ENCODE measurements around the gene INO80C. TPM values are rescaled to one million over a fixed set of nuclear protein-coding genes. Genes with fewer than 3 reads are reported as not detected.

Gene INO80C
- total RNA-seq, 1 experiment from 2014 or later: 42.3 TPM

DNA sequence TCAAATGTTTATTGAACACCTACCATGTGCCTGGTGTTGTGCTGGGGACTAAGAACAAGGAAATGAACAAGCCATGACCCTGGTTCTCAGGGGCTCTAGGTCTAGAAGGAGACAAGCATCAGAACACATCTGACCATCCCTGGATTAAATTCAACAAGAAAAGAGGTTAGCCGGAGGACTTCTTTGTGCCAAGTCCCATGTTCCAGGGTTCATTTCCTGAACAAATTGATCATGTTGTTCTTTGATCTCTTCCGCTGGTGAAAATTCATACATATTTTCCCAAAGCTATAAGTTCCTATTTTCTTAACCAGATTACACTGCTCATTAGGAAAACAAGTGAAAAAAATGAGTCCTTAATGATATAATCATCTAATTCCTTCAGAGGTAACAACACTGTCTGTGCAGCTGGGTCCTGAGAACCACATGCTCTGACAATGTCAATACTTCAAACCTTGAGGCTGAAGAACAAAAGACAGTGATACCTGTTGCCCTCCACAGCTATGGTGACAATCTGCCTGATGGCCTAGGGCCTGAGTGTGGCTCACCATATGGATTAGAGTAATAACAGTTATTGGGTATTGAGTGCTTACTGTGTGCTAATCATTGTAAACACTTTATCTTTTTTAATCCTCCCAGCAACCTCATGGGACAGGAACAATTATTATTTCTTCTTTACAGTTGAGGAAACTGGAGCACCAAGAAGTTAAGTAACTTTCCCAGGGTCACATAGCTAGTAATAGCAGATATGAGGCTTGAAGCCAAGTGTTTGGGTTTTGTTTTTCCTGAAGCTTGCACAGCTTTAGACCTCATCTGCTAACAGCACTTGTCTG is 24.6 kb upstream of the INO80C start:
- ATAC-seq (no peak), DNase-seq (ENCODE audit: low spot score) (no peak)
- Mint-ChIP-seq H3K4me1 (peaks cover 31% of the 10 kb centered on the region), H3K9me3 (no peaks in the 10 kb centered on the region), H3K36me3 (no peaks in the 10 kb centered on the region), H3K4me3 (no peak overlapping the region), H3K27me3 (ENCODE audit: low read depth) (no peaks in the 10 kb centered on the region; the same call in 1 of the 2 replicates), H3K27ac (no peak overlapping the region)
- TF ChIP-seq CBFB (CRISPR knock-in tag; IDR thresholded peaks at IDR 0.05; ENCODE audit: low read depth) (no peak), ZNF232 (CRISPR knock-in tag; IDR thresholded peaks at IDR 0.05) (no peak), ZSCAN18 (CRISPR knock-in tag; IDR thresholded peaks at IDR 0.05) (no peak), TCF7 (CRISPR knock-in tag; IDR thresholded peaks at IDR 0.05; ENCODE audit: low read depth) (no peak), CREB1 (CRISPR knock-in tag; IDR thresholded peaks at IDR 0.05) (no peak), SMAD3 (CRISPR knock-in tag; IDR thresholded peaks at IDR 0.05; ENCODE audit: borderline replicate concordance) (no peak), MXD4 (CRISPR knock-in tag; IDR thresholded peaks at IDR 0.05; ENCODE audit: borderline replicate concordance) (no peak), ZNF671 (CRISPR knock-in tag; IDR thresholded peaks at IDR 0.05) (no peak)
- ChIA-PET POLR2A (interaction anchor here (0.7 kb wide), 2 partner anchors 15 to 80 kb away, joined by 5 to 7 read pairs; no protein-coding TSS in a partner anchor), CTCF (interaction anchor here (0.7 to 1.7 kb wide), 3 partner anchors 35 to 136 kb away, joined by 4 to 6 read pairs (median 4); no protein-coding TSS in a partner anchor)

- ChIA-PET POLR2A (no interaction called here), CTCF (interaction anchor here (1.7 kb wide), 1 partner anchor 135 kb away, joined by 4 read pairs; no protein-coding TSS in a partner anchor)
- no peak for DNase-seq (ENCODE audit: low spot score)
- Mint-ChIP-seq H3K27me3 (ENCODE audit: low read depth) (no peaks in the 10 kb centered on the region; the same call in 1 of the 2 replicates), H3K9me3 (no peaks in the 10 kb centered on the region), H3K4me1 (peaks cover 30% of the 10 kb centered on the region), H3K36me3 (no peaks in the 10 kb centered on the region), H3K4me3 (no peak overlapping the region), H3K27ac (no peak overlapping the region)
- no peak for ATAC-seq
- TF ChIP-seq, protein P1, sequence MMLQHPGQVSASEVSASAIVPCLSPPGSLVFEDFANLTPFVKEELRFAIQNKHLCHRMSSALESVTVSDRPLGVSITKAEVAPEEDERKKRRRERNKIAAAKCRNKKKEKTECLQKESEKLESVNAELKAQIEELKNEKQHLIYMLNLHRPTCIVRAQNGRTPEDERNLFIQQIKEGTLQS (CRISPR knock-in tag; conservative IDR thresholded peaks at IDR 0.05): no peak
- no peak for TF ChIP-seq GRHL2 (CRISPR knock-in tag; IDR thresholded peaks at IDR 0.05; ENCODE audit: insufficient replicate concordance, severe bottlenecking)
- no peak for TF ChIP-seq ZNF121 (CRISPR knock-in tag; IDR thresholded peaks at IDR 0.05)
- TF ChIP-seq ELF4 (CRISPR knock-in tag; IDR thresholded peaks at IDR 0.05; ENCODE audit: low read depth): no peak
- TF ChIP-seq ZSCAN18 (CRISPR knock-in tag; IDR thresholded peaks at IDR 0.05): no peak
- TF ChIP-seq, protein P2, sequence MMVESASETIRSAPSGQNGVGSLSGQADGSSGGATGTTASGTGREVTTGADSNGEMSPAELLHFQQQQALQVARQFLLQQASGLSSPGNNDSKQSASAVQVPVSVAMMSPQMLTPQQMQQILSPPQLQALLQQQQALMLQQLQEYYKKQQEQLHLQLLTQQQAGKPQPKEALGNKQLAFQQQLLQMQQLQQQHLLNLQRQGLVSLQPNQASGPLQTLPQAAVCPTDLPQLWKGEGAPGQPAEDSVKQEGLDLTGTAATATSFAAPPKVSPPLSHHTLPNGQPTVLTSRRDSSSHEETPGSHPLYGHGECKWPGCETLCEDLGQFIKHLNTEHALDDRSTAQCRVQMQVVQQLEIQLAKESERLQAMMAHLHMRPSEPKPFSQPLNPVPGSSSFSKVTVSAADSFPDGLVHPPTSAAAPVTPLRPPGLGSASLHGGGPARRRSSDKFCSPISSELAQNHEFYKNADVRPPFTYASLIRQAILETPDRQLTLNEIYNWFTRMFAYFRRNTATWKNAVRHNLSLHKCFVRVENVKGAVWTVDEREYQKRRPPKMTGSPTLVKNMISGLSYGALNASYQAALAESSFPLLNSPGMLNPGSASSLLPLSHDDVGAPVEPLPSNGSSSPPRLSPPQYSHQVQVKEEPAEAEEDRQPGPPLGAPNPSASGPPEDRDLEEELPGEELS (CRISPR knock-in tag; IDR thresholded peaks at IDR 0.05): no peak
- TF ChIP-seq, protein P3, sequence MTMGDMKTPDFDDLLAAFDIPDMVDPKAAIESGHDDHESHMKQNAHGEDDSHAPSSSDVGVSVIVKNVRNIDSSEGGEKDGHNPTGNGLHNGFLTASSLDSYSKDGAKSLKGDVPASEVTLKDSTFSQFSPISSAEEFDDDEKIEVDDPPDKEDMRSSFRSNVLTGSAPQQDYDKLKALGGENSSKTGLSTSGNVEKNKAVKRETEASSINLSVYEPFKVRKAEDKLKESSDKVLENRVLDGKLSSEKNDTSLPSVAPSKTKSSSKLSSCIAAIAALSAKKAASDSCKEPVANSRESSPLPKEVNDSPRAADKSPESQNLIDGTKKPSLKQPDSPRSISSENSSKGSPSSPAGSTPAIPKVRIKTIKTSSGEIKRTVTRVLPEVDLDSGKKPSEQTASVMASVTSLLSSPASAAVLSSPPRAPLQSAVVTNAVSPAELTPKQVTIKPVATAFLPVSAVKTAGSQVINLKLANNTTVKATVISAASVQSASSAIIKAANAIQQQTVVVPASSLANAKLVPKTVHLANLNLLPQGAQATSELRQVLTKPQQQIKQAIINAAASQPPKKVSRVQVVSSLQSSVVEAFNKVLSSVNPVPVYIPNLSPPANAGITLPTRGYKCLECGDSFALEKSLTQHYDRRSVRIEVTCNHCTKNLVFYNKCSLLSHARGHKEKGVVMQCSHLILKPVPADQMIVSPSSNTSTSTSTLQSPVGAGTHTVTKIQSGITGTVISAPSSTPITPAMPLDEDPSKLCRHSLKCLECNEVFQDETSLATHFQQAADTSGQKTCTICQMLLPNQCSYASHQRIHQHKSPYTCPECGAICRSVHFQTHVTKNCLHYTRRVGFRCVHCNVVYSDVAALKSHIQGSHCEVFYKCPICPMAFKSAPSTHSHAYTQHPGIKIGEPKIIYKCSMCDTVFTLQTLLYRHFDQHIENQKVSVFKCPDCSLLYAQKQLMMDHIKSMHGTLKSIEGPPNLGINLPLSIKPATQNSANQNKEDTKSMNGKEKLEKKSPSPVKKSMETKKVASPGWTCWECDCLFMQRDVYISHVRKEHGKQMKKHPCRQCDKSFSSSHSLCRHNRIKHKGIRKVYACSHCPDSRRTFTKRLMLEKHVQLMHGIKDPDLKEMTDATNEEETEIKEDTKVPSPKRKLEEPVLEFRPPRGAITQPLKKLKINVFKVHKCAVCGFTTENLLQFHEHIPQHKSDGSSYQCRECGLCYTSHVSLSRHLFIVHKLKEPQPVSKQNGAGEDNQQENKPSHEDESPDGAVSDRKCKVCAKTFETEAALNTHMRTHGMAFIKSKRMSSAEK (CRISPR knock-in tag; IDR thresholded peaks at IDR 0.05; ENCODE audit: borderline replicate concordance): no peak
- TF ChIP-seq, protein P4, sequence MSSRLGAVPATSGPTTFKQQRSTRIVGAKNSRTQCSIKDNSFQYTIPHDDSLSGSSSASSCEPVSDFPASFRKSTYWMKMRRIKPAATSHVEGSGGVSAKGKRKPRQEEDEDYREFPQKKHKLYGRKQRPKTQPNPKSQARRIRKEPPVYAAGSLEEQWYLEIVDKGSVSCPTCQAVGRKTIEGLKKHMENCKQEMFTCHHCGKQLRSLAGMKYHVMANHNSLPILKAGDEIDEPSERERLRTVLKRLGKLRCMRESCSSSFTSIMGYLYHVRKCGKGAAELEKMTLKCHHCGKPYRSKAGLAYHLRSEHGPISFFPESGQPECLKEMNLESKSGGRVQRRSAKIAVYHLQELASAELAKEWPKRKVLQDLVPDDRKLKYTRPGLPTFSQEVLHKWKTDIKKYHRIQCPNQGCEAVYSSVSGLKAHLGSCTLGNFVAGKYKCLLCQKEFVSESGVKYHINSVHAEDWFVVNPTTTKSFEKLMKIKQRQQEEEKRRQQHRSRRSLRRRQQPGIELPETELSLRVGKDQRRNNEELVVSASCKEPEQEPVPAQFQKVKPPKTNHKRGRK (CRISPR knock-in tag; IDR thresholded peaks at IDR 0.05; ENCODE audit: borderline replicate concordance): no peak
- TF ChIP-seq JUN (CRISPR knock-in tag; IDR thresholded peaks at IDR 0.05): no peak
- no peak for TF ChIP-seq STAT6 (CRISPR knock-in tag; conservative IDR thresholded peaks at IDR 0.05; ENCODE audit: low read depth)
These were observed 23.4 kb upstream of the INO80C start for GRCh38 chr18:35521133-35521532.

All from WTC11 (cell line).